D721Med (cell line): ENCODE measurements around the gene CFAP74.

Experiments
- DNase-seq: peaks from one replicate; pipeline ENCODE4 v3.0.0; 2011; ENCODE audit warnings: low spot score; ENCODE audit not compliant: insufficient read length
- FAIRE-seq: peaks from 2 replicates; lab custom pipeline; 2011; peaks lifted over from hg19 to GRCh38; lab: Jason Lieb, UNC
- TF ChIP-seq, protein P1 (sequence below): IDR thresholded peaks from 2 replicates; pipeline ENCODE4 v1.5.1; 2012; ENCODE audit warnings: mild to moderate bottlenecking, control low read depth; ENCODE audit not compliant: insufficient read depth; ENCODE audit errors: missing control alignments

The CFAP74 gene

DNA sequence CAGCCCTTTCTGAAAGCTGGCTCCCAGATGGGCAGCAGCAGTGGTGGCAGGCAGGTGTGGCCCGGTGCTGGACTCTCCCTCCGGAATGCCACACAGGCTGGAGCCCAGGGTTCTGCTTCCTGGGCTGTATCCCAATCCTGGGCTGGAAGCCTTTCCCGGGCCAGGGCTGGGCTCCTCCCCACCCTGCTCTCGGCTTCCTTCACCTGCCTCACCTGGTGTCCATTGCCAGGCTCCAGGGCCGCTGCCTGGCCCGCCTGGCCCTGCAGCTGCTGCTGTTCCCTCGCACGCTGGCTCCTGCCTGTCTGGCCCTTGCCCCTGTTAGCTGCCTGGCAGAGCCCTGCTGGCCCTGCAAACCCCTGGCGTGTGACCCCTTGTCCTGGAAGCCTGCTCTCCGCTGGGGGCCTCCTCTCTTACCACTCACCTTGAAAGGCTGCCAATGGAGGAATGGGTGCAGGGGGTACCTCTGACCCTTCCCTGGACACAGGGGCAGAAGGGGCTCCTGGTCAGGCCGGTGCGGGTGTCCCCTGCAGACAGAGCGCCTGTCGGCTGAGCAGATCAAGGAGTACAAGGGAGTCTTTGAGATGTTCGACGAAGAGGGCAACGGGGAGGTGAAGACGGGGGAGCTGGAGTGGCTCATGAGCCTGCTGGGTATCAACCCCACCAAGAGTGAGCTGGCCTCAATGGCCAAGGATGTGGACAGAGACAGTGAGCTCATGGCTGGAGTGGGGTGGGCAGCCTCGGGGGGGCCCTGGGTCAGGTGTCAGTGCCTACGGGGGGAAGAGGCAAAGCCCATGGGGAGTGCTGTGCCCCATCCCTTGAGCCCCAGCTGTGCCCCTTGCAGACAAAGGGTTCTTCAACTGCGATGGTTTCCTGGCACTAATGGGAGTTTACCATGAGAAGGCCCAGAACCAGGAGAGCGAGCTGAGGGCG is 87.4 kb downstream of the CFAP74 start:
- FAIRE-seq (no peak), DNase-seq (no peak)
- TF ChIP-seq, protein P1, sequence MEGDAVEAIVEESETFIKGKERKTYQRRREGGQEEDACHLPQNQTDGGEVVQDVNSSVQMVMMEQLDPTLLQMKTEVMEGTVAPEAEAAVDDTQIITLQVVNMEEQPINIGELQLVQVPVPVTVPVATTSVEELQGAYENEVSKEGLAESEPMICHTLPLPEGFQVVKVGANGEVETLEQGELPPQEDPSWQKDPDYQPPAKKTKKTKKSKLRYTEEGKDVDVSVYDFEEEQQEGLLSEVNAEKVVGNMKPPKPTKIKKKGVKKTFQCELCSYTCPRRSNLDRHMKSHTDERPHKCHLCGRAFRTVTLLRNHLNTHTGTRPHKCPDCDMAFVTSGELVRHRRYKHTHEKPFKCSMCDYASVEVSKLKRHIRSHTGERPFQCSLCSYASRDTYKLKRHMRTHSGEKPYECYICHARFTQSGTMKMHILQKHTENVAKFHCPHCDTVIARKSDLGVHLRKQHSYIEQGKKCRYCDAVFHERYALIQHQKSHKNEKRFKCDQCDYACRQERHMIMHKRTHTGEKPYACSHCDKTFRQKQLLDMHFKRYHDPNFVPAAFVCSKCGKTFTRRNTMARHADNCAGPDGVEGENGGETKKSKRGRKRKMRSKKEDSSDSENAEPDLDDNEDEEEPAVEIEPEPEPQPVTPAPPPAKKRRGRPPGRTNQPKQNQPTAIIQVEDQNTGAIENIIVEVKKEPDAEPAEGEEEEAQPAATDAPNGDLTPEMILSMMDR = no peak

GRCh38 chr1:1914971-1915692 is 88.5 kb downstream of the CFAP74 start, which contains the start of gene CALML6:
TSS of gene CALML6 (plus strand) at chr1:1915260. CDS start at chr1:1915281, 21 bp downstream.
- DNase-seq (no peak), FAIRE-seq (no peak)
- TF ChIP-seq, protein P1 = no peak

DNA sequence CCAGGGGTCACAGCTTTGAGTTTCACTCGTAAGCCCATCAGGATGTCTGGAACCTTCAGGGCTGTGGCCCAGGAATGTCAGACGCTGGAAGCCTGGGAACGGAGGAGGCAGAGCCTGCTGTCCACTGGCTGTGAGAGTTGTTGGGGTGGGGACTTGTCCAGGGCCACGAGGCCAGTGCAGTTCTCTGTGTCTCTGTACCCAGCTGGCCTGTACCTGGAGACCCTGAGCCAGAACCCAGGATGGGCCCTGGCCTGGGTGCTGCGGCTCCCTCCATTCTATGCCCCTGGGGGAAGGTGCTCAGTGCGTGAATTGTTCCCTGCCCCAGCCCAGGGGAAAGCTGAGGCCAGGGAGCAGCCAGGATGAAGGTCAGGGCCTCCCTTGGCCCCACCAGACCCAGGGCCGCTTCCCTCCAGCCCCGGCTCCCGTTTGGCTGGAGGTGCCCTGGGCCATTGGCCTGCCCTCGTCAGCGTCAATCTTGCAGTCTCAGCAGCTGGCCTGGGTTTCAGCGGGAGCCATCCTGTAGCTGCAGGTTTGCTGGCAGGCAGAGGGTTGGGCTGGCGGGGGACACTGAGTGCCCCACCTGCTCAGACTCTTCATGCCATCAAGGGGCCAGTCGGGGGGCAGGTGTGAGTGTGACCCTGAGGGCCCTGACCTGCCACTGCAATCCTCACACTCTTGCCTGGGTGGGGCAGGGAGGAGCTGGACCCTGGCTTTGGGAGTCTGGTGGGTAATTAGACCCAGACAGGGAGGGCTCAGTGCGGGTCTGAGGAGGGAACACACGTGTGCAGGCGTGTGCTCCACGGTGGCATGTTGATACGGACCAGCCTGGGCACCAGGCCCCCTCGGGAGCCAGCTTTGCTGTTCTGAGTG is 89.2 kb downstream of the CFAP74 start:
- TF ChIP-seq, protein P1 = no peak
- no peak for DNase-seq
- FAIRE-seq = no peak

DNA sequence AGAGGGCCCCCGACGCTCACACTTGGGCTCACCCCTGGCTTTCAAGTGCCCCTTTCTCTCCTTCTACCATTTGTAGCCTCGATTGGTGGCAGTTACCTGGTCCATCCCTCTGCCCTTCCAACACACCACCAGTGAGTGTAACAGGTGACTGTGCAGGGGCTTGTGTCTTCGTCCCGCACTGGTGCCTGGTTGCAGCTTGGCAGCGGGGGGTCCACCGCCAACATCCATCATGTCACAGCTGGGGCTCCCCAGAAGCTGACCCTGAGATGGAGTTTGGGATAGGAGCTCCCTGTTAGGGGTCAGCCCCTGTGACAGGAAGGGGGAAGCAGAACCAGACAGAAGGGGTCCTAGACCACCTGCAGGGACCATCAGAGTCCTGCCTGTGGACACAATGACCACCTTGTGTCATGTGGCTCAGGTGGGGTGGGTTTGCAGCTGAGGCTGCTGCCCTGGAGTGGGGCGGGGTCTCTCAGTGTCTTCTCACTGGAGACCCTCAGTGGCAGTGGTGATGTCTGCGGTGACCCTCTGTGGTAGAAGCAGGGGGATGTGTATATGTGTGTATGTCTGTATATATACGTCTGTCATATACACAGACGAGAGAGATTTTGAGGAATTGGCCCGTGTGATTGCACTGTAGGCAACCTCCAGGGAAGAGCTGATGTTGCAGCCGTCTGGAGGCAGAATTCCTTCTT is 92.1 kb downstream of the CFAP74 start:
- TF ChIP-seq, protein P1 = no peak
- FAIRE-seq (no peak), DNase-seq (no peak)

DNA sequence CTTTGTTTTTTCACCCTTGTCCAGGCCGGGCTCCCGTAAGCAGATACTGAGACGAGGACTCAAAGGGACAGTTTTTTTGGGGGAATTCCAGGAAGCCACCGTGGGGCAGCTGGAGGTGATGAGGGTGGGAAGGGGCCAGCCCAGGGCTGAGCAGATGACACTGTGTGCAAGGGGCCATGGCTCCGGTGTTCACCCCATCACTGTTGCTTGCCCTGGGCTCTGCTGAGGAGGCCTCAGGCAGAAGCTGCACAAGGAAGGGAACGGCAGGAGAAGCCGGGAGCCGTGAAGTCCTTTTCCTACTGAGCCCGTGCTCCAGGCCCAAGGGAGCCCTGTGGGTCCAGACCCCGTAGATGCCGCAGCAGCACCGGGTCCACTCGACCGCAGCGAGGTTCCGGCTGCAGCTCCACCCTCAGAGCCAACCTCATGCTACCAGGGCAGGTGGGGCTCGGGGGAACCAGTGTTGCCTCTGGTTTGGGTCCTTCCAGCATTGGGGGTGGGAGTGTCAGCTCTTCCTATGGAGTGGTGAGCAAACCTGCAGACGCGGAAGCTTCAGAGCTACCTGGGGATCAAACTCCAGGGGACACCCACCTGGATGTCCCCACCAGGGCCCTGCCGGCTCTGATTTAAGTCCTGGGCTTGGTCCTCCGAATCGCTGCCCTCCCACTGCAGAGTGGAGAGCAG is 92.8 kb downstream of the CFAP74 start:
- TF ChIP-seq, protein P1 = no peak
- DNase-seq (no peak), FAIRE-seq (no peak)

- DNase-seq = no peak
- TF ChIP-seq, protein P1 = no peak
- no peak for FAIRE-seq
Measured at GRCh38 chr1:1910033-1910465, 93.5 kb downstream of the CFAP74 start.
